Neural progenitor cell (in vitro differentiated cells): ENCODE data around the gene SPAG16. TPM values are rescaled to one million over a fixed set of nuclear protein-coding genes. Genes with fewer than 3 reads are reported as not detected.
A peak's percentile ranks its signal among the peaks of the same experiment; 100 is the strongest.

Experiments used
- DNase-seq: peaks from one replicate; pipeline ENCODE4 v3.0.0-alpha.2; 2016; ENCODE audit warnings: low spot score
- H2AFZ ChIP-seq: fragments of 200-600 bp; sonication (generic); replicated peaks from 2 replicates; pipeline ENCODE4 v1.6.1; 2016; ENCODE audit warnings: antibody characterized with exemption
- H3F3A ChIP-seq: fragments of 200-600 bp; sonication (generic); 2 replicates; pipeline ENCODE4 v1.6.1; 2016; ENCODE audit warnings: antibody characterized with exemption, low read depth
- H3K27ac ChIP-seq: fragments of 200-600 bp; sonication (generic); 2 replicates; pipeline ENCODE4 v1.5.1; 2016; ENCODE audit warnings: mild to moderate bottlenecking
- H3K27me3 ChIP-seq: fragments of 200-600 bp; sonication (generic); 2 replicates; pipeline ENCODE4 v1.6.1; 2016; ENCODE audit warnings: mild to moderate bottlenecking, moderate library complexity
- H3K36me3 ChIP-seq: fragments of 200-600 bp; sonication (generic); 2 replicates; pipeline ENCODE4 v1.5.1; 2016
- H3K4me1 ChIP-seq: fragments of 200-600 bp; sonication (generic); 2 replicates; pipeline ENCODE4 v1.6.1; 2016; ENCODE audit warnings: mixed run types
- H3K4me2 ChIP-seq: fragments of 200-600 bp; sonication (generic); 2 replicates; pipeline ENCODE4 v1.6.1; 2016
- H3K4me3 ChIP-seq: fragments of 200-600 bp; sonication (generic); 2 replicates; pipeline ENCODE4 v1.5.1; 2016
- H3K79me2 ChIP-seq: fragments of 200-600 bp; sonication (generic); 2 replicates; pipeline ENCODE4 v1.6.1; 2016; ENCODE audit warnings: low read depth
- H3K9ac ChIP-seq: fragments of 200-600 bp; sonication (generic); 2 replicates; pipeline ENCODE4 v1.6.1; 2016
- H3K9me3 ChIP-seq: fragments of 200-600 bp; sonication (generic); 2 replicates; pipeline ENCODE4 v1.5.1; 2016; ENCODE audit warnings: low read depth
- H4K20me1 ChIP-seq: fragments of 200-600 bp; sonication (generic); 2 replicates; pipeline ENCODE4 v1.6.1; 2016; ENCODE audit warnings: low read depth
- H3K27ac Mint-ChIP-seq: 3 replicates; pipeline ENCODE4 v1.8.0; 2021; ENCODE audit warnings: mixed read lengths
- H3K27me3 Mint-ChIP-seq: 2 replicates; pipeline ENCODE4 v1.8.0; 2022; ENCODE audit warnings: low read depth, mild to moderate bottlenecking, inconsistent platforms, moderate library complexity, mixed read lengths; ENCODE audit not compliant: insufficient read depth
- H3K36me3 Mint-ChIP-seq: 3 replicates; pipeline ENCODE4 v1.8.0; 2021; ENCODE audit warnings: mixed read lengths
- H3K4me1 Mint-ChIP-seq: 3 replicates; pipeline ENCODE4 v1.8.0; 2021; ENCODE audit warnings: mixed read lengths
- H3K4me3 Mint-ChIP-seq: 3 replicates; pipeline ENCODE4 v1.8.0; 2021; ENCODE audit warnings: mild to moderate bottlenecking, moderate library complexity, mixed read lengths
- H3K9me3 Mint-ChIP-seq: 3 replicates; pipeline ENCODE4 v1.8.0; 2020; ENCODE audit warnings: mixed read lengths
- EZH2 ChIP-seq: fragments of 200-600 bp; sonication (generic); IDR thresholded peaks from 2 replicates; pipeline ENCODE4 v1.6.1; 2017; ENCODE audit warnings: antibody characterized with exemption, mild to moderate bottlenecking, moderate library complexity
- EZH2phosphoT487 ChIP-seq: fragments of 200-600 bp; sonication (generic); IDR thresholded peaks from 2 replicates; pipeline ENCODE4 v1.6.1; 2017; ENCODE audit warnings: antibody characterized with exemption
- total RNA-seq: library from RNA; depleted of rRNA; stranded (reverse); fragments of >200 nt; gene quantifications from 2 replicates; pipeline ENCODE4 v1.2.3, GENCODE V29; 2015; ENCODE audit warnings: low replicate concordance
- TF ChIP-seq, protein P1 (sequence below): fragments of 200-600 bp; sonication (generic); IDR thresholded peaks from 2 replicates; pipeline ENCODE4 v1.5.1; 2017; ENCODE audit warnings: antibody characterized with exemption, mild to moderate bottlenecking

Gene SPAG16
- total RNA-seq, 1 donor from 2014 or later: 70.3 TPM

GRCh38 chr2:213237251-213237650 is 47.0 kb upstream of the SPAG16 start:
- Mint-ChIP-seq H3K4me3 (no peak overlapping the region), H3K4me1 (peaks cover 56% of the 10 kb centered on the region), H3K9me3 (no peaks in the 10 kb centered on the region), H3K27me3 (no peaks in the 10 kb centered on the region), H3K36me3 (no peaks in the 10 kb centered on the region), H3K27ac (peak overlapping the region; percentile 59)
- Histone ChIP-seq H3K9me3 (no peaks in the 10 kb centered on the region), H2AFZ (no peak overlapping the region), H3K27ac (no peak overlapping the region), H3K79me2 (no peaks in the 10 kb centered on the region), H3K27me3 (no peaks in the 10 kb centered on the region), H3K4me1 (peaks cover 62% of the 10 kb centered on the region), H4K20me1 (no peaks in the 10 kb centered on the region), H3K4me3 (no peak overlapping the region), H3K4me2 (no peak overlapping the region), H3F3A (peaks cover 34% of the 10 kb centered on the region), H3K36me3 (no peaks in the 10 kb centered on the region), H3K9ac (no peak overlapping the region)
- TF ChIP-seq EZH2 (no peak), EZH2phosphoT487 (no peak)
- TF ChIP-seq, protein P1, sequence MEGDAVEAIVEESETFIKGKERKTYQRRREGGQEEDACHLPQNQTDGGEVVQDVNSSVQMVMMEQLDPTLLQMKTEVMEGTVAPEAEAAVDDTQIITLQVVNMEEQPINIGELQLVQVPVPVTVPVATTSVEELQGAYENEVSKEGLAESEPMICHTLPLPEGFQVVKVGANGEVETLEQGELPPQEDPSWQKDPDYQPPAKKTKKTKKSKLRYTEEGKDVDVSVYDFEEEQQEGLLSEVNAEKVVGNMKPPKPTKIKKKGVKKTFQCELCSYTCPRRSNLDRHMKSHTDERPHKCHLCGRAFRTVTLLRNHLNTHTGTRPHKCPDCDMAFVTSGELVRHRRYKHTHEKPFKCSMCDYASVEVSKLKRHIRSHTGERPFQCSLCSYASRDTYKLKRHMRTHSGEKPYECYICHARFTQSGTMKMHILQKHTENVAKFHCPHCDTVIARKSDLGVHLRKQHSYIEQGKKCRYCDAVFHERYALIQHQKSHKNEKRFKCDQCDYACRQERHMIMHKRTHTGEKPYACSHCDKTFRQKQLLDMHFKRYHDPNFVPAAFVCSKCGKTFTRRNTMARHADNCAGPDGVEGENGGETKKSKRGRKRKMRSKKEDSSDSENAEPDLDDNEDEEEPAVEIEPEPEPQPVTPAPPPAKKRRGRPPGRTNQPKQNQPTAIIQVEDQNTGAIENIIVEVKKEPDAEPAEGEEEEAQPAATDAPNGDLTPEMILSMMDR: no peak
- DNase-seq: no peak

DNA sequence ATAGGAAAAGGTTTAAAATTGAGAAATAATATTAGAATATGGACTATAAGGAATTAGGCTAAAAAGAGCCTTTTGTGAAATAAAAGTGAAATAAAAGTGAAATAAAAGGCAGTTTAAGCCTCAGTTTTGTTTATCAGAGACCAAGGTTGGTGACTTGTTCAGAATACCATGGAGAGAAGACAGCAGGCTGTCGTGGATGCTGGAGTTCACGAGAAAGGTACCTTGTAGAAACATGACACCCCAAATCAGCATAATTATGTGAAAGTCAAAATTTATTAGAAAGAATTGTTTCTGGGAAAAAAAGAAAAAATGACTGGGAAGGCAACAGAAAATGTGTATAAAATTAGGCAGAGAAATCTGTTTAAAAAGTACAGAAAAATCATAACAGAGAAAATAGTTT is 46.5 kb upstream of the SPAG16 start:
- no peaks in the 10 kb centered on the region for H4K20me1 ChIP-seq
- H3K4me1 ChIP-seq: peaks cover 57% of the 10 kb centered on the region
- no peak overlapping the region for H3K27ac Mint-ChIP-seq
- no peak overlapping the region for H3K4me3 Mint-ChIP-seq
- H3K79me2 ChIP-seq: no peaks in the 10 kb centered on the region
- no peak overlapping the region for H3K27ac ChIP-seq
- H3K9me3 ChIP-seq: no peaks in the 10 kb centered on the region
- peaks cover 30% of the 10 kb centered on the region for H3F3A ChIP-seq
- H3K4me1 Mint-ChIP-seq: peaks cover 51% of the 10 kb centered on the region
- H3K4me2 ChIP-seq: no peak overlapping the region
- H3K27me3 ChIP-seq: no peaks in the 10 kb centered on the region
- H3K36me3 ChIP-seq: no peaks in the 10 kb centered on the region
- H3K9me3 Mint-ChIP-seq: no peaks in the 10 kb centered on the region
- TF ChIP-seq, protein P1: no peak
- TF ChIP-seq EZH2phosphoT487 (no peak), EZH2 (no peak)
- no peaks in the 10 kb centered on the region for H3K36me3 Mint-ChIP-seq
- no peak overlapping the region for H2AFZ ChIP-seq
- H3K4me3 ChIP-seq: no peak overlapping the region
- H3K9ac ChIP-seq: no peak overlapping the region
- no peaks in the 10 kb centered on the region for H3K27me3 Mint-ChIP-seq
- no peak for DNase-seq

GRCh38 chr2:213238753-213239495 is 45.3 kb upstream of the SPAG16 start:
- Histone ChIP-seq H3F3A (peaks cover 19% of the 10 kb centered on the region), H3K27ac (no peak overlapping the region), H3K9me3 (no peaks in the 10 kb centered on the region), H3K36me3 (no peaks in the 10 kb centered on the region), H3K9ac (no peak overlapping the region), H2AFZ (peak overlapping the region; percentile 94), H4K20me1 (no peaks in the 10 kb centered on the region), H3K4me1 (peaks cover 46% of the 10 kb centered on the region), H3K4me3 (no peak overlapping the region), H3K4me2 (no peak overlapping the region), H3K27me3 (no peaks in the 10 kb centered on the region), H3K79me2 (no peaks in the 10 kb centered on the region)
- H3K4me3 Mint-ChIP-seq: no peak overlapping the region
- H3K27ac Mint-ChIP-seq: peak overlapping the region; percentile 34
- TF ChIP-seq EZH2phosphoT487 (no peak), EZH2 (no peak)
- TF ChIP-seq, protein P1: no peak
- H3K4me1 Mint-ChIP-seq: peaks cover 45% of the 10 kb centered on the region
- DNase-seq: no peak
- H3K9me3 Mint-ChIP-seq: no peaks in the 10 kb centered on the region
- no peaks in the 10 kb centered on the region for H3K27me3 Mint-ChIP-seq
- H3K36me3 Mint-ChIP-seq: no peaks in the 10 kb centered on the region
